A673 (cell line): ENCODE measurements around the gene ERP29.

Source experiments
- EZH2 ChIP-seq: fragments of 200-600 bp; sonication (generic); IDR thresholded peaks from 2 replicates; pipeline ENCODE4 v1.6.1; 2017; ENCODE audit warnings: borderline replicate concordance, low read depth, mild to moderate bottlenecking, mixed read lengths, antibody characterized with exemption, low read length; ENCODE audit not compliant: poor library complexity, severe bottlenecking
- TF ChIP-seq, protein P1 (sequence below): fragments of 300-800, 200-600 bp; sonication (generic); conservative IDR thresholded peaks from 2 replicates; pipeline ENCODE4 v1.5.1; 2017; ENCODE audit warnings: low read depth, mild to moderate bottlenecking, antibody characterized with exemption, low read length, moderate library complexity, mixed read lengths

DNA sequence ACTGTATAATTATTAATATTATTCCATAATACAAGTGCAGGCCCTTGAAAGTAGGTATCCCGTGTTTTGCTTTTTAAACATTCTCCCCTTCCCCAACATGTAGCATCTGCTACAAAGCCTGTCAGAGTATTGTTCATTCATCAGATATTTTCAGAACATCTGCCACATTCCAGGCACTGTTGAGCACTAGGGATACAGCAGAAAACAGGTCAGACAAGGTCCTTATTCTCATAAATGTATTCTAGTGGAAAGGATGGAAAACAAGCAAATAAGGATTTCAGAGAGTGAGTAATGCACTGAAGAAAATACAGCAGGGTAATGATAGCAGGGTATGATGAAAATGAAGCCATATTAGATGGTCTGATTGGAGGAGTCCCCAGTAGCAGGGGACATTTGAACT is 3.8 kb downstream of the ERP29 start:
- TF ChIP-seq, protein P1, sequence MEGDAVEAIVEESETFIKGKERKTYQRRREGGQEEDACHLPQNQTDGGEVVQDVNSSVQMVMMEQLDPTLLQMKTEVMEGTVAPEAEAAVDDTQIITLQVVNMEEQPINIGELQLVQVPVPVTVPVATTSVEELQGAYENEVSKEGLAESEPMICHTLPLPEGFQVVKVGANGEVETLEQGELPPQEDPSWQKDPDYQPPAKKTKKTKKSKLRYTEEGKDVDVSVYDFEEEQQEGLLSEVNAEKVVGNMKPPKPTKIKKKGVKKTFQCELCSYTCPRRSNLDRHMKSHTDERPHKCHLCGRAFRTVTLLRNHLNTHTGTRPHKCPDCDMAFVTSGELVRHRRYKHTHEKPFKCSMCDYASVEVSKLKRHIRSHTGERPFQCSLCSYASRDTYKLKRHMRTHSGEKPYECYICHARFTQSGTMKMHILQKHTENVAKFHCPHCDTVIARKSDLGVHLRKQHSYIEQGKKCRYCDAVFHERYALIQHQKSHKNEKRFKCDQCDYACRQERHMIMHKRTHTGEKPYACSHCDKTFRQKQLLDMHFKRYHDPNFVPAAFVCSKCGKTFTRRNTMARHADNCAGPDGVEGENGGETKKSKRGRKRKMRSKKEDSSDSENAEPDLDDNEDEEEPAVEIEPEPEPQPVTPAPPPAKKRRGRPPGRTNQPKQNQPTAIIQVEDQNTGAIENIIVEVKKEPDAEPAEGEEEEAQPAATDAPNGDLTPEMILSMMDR: no peak
- TF ChIP-seq EZH2: no peak
